WTC11 (cell line): ENCODE data around the gene YPEL4. TPM values are rescaled to one million over a fixed set of nuclear protein-coding genes. Genes with fewer than 3 reads are reported as not detected.

Experiments
- CREM ChIP-seq: sonication (generic); formaldehyde crosslinking; IDR thresholded peaks from 2 replicates; pipeline ENCODE4 v1.8.1; 2022; ENCODE audit warnings: mild to moderate bottlenecking, missing genetic modification reagents, moderate library complexity
- ELF4 ChIP-seq: sonication (generic); formaldehyde crosslinking; IDR thresholded peaks from 2 replicates; pipeline ENCODE4 v1.8.1; 2022; ENCODE audit warnings: low read depth, mild to moderate bottlenecking, moderate library complexity, missing genetic modification reagents
- EMX1 ChIP-seq: fragments of 250-450 bp; sonication (Bioruptor Pico); IDR thresholded peaks from 2 replicates; pipeline ENCODE4 v1.8.0; 2021; ENCODE audit warnings: mild to moderate bottlenecking
- ESRRA ChIP-seq: sonication (generic); formaldehyde crosslinking; IDR thresholded peaks from 2 replicates; pipeline ENCODE4 v1.8.1; 2022; ENCODE audit warnings: mild to moderate bottlenecking, missing genetic modification reagents, borderline replicate concordance
- FOXJ3 ChIP-seq: sonication (generic); formaldehyde crosslinking; IDR thresholded peaks from 2 replicates; pipeline ENCODE4 v1.9.0; 2021; ENCODE audit warnings: missing genetic modification reagents, mild to moderate bottlenecking, borderline replicate concordance
- FOXP1 ChIP-seq: sonication (generic); formaldehyde crosslinking; IDR thresholded peaks from 2 replicates; pipeline ENCODE4 v1.8.0; 2022; ENCODE audit warnings: missing genetic modification reagents, mild to moderate bottlenecking, moderate library complexity, borderline replicate concordance
- GRHL2 ChIP-seq: fragments of 250-450 bp; sonication (Bioruptor Pico); IDR thresholded peaks from 2 replicates; pipeline ENCODE4 v1.8.0; 2022; ENCODE audit warnings: mild to moderate bottlenecking, moderate library complexity; ENCODE audit not compliant: insufficient replicate concordance, severe bottlenecking
- GTF2I ChIP-seq: fragments of 250-450 bp; sonication (Bioruptor Pico); conservative IDR thresholded peaks from 2 replicates; pipeline ENCODE4 v1.4.0; 2021; ENCODE audit warnings: mild to moderate bottlenecking
- HMGA2 ChIP-seq: fragments of 250-450 bp; sonication (Bioruptor Pico); IDR thresholded peaks from 2 replicates; pipeline ENCODE4 v1.4.0; 2021; ENCODE audit warnings: mild to moderate bottlenecking, moderate library complexity
- KAT7 ChIP-seq: sonication (generic); formaldehyde crosslinking; IDR thresholded peaks from 2 replicates; pipeline ENCODE4 v1.8.1; 2023; ENCODE audit warnings: missing genetic modification reagents, mild to moderate bottlenecking, borderline replicate concordance
- MXD4 ChIP-seq: fragments of 250-450 bp; sonication (Bioruptor Pico); IDR thresholded peaks from 2 replicates; pipeline ENCODE4 v1.8.0; 2021; ENCODE audit warnings: mild to moderate bottlenecking, moderate library complexity, borderline replicate concordance
- NFATC4 ChIP-seq: fragments of 250-450 bp; sonication (Bioruptor Pico); IDR thresholded peaks from 2 replicates; pipeline ENCODE4 v1.9.0; 2021; ENCODE audit warnings: mild to moderate bottlenecking
- NFYB ChIP-seq: sonication (generic); formaldehyde crosslinking; conservative IDR thresholded peaks from 2 replicates; pipeline ENCODE4 v1.8.0; 2022; ENCODE audit warnings: low read depth, missing genetic modification reagents
- NR2C2 ChIP-seq: sonication (generic); formaldehyde crosslinking; IDR thresholded peaks from 2 replicates; pipeline ENCODE4 v1.8.0; 2022; ENCODE audit warnings: mild to moderate bottlenecking, missing genetic modification reagents
- OVOL2 ChIP-seq: fragments of 250-450 bp; sonication (Bioruptor Pico); IDR thresholded peaks from 2 replicates; pipeline ENCODE4 v1.9.0; 2021; ENCODE audit warnings: mild to moderate bottlenecking, borderline replicate concordance
- PRRX2 ChIP-seq: fragments of 250-450 bp; sonication (Bioruptor Pico); IDR thresholded peaks from 2 replicates; pipeline ENCODE4 v1.8.0; 2021; ENCODE audit warnings: mild to moderate bottlenecking
- RELA ChIP-seq: sonication (generic); formaldehyde crosslinking; IDR thresholded peaks from 2 replicates; pipeline ENCODE4 v1.8.1; 2022; ENCODE audit warnings: missing genetic modification reagents, mild to moderate bottlenecking, borderline replicate concordance
- RORB ChIP-seq: fragments of 250-450 bp; sonication (Bioruptor Pico); IDR thresholded peaks from 2 replicates; pipeline ENCODE4 v1.9.0; 2021; ENCODE audit warnings: mild to moderate bottlenecking
- SMAD4 ChIP-seq: sonication (generic); formaldehyde crosslinking; IDR thresholded peaks from 2 replicates; pipeline ENCODE4 v1.8.0; 2022; ENCODE audit warnings: mild to moderate bottlenecking, missing genetic modification reagents
- SOX15 ChIP-seq: fragments of 250-450 bp; sonication (Bioruptor Pico); IDR thresholded peaks from 2 replicates; pipeline ENCODE4 v1.9.0; 2021; ENCODE audit warnings: mild to moderate bottlenecking
- SP1 ChIP-seq: sonication (generic); formaldehyde crosslinking; conservative IDR thresholded peaks from 2 replicates; pipeline ENCODE4 v1.8.1; 2022; ENCODE audit warnings: missing genetic modification reagents
- ZNF138 ChIP-seq: sonication (generic); formaldehyde crosslinking; conservative IDR thresholded peaks from 2 replicates; pipeline ENCODE4 v1.8.1; 2022; ENCODE audit warnings: mild to moderate bottlenecking, moderate library complexity, missing genetic modification reagents
- ZNF232 ChIP-seq: sonication (generic); formaldehyde crosslinking; IDR thresholded peaks from 2 replicates; pipeline ENCODE4 v1.8.0; 2022; ENCODE audit warnings: mild to moderate bottlenecking, missing genetic modification reagents
- ZNF263 ChIP-seq: sonication (generic); formaldehyde crosslinking; IDR thresholded peaks from 2 replicates; pipeline ENCODE4 v1.8.1; 2022; ENCODE audit warnings: low read depth, mild to moderate bottlenecking, moderate library complexity, missing genetic modification reagents
- ZNF317 ChIP-seq: sonication (generic); formaldehyde crosslinking; IDR thresholded peaks from 2 replicates; pipeline ENCODE4 v1.8.1; 2023; ENCODE audit warnings: low read depth, mild to moderate bottlenecking, moderate library complexity, missing genetic modification reagents, borderline replicate concordance
- ZNF396 ChIP-seq: fragments of 250-450 bp; sonication (Bioruptor Pico); IDR thresholded peaks from 2 replicates; pipeline ENCODE4 v1.8.0; 2021; ENCODE audit warnings: mild to moderate bottlenecking, moderate library complexity, borderline replicate concordance
- ZNF416 ChIP-seq: fragments of 250-450 bp; sonication (Bioruptor Pico); IDR thresholded peaks from 2 replicates; pipeline ENCODE4 v1.9.0; 2021; ENCODE audit warnings: mild to moderate bottlenecking, inconsistent platforms
- total RNA-seq: library from RNA; stranded (reverse); gene quantifications from 3 replicates; pipeline ENCODE4 v1.2.3, GENCODE V29; 2021
- TF ChIP-seq, protein P1 (sequence below): sonication (generic); formaldehyde crosslinking; IDR thresholded peaks from 2 replicates; pipeline ENCODE4 v1.8.0; 2022; ENCODE audit warnings: mild to moderate bottlenecking, missing genetic modification reagents
- TF ChIP-seq, protein P2 (sequence below): sonication (generic); formaldehyde crosslinking; IDR thresholded peaks from 2 replicates; pipeline ENCODE4 v1.8.1; 2023; ENCODE audit warnings: mild to moderate bottlenecking, moderate library complexity, missing genetic modification reagents
- TF ChIP-seq, protein P3 (sequence below): sonication (generic); formaldehyde crosslinking; IDR thresholded peaks from 2 replicates; pipeline ENCODE4 v1.8.1; 2022; ENCODE audit warnings: missing genetic modification reagents, borderline replicate concordance
- TF ChIP-seq, protein P4 (sequence below): sonication (generic); formaldehyde crosslinking; IDR thresholded peaks from 2 replicates; pipeline ENCODE4 v1.8.0; 2023; ENCODE audit warnings: mild to moderate bottlenecking, missing genetic modification reagents
- TF ChIP-seq, protein P5 (sequence below): fragments of 250-450 bp; sonication (Bioruptor Pico); IDR thresholded peaks from 2 replicates; pipeline ENCODE4 v1.8.0; 2021; ENCODE audit warnings: mild to moderate bottlenecking
- TF ChIP-seq, protein P6 (sequence below): sonication (generic); formaldehyde crosslinking; IDR thresholded peaks from 2 replicates; pipeline ENCODE4 v1.8.1; 2022; ENCODE audit warnings: low read depth, missing genetic modification reagents, borderline replicate concordance

Gene YPEL4
- total RNA-seq, 1 experiment from 2014 or later, result 0.15 TPM

DNA sequence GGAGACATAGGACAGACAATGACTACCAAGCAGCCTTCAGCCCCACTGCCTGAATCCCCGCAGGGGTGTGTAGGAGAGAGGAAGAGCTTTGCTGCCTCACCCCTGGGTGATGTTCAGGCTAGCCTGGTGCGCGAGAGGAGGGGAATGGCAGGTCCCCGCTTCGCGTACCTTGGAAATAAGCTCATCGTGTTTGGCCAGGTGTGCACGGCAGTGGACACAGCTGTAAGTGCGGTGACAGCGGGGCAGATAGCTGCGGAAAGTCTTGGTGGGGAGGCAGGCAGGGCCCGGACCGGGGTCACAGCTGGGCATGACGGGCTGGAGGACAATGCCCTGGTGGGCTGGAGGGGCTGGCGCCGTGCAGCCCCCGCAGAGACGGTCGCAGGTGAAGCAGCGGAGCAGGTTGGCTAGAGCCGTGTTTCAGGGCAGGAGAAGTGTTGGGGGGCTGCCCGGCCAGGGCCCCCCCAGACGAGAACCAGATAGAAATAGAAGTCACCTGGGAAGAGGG, 2.9 kb downstream of the YPEL4 start (continued):
- TF ChIP-seq SMAD4 (CRISPR knock-in tag), result no peak; the same call in 1 of the 2 replicates
- no peak; the same call in 1 of the 2 replicates for TF ChIP-seq ESRRA (CRISPR knock-in tag)
- TF ChIP-seq RORB (CRISPR knock-in tag), result no peak
- TF ChIP-seq NFYB (CRISPR knock-in tag), result peak; percentile 25; the same call in 1 of the 2 replicates
- peak; percentile 95 for TF ChIP-seq ZNF138
- TF ChIP-seq, protein P1, sequence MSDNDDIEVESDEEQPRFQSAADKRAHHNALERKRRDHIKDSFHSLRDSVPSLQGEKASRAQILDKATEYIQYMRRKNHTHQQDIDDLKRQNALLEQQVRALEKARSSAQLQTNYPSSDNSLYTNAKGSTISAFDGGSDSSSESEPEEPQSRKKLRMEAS (CRISPR knock-in tag), result peak; percentile 58
- no peak for TF ChIP-seq GRHL2 (CRISPR knock-in tag)
- TF ChIP-seq, protein P2, sequence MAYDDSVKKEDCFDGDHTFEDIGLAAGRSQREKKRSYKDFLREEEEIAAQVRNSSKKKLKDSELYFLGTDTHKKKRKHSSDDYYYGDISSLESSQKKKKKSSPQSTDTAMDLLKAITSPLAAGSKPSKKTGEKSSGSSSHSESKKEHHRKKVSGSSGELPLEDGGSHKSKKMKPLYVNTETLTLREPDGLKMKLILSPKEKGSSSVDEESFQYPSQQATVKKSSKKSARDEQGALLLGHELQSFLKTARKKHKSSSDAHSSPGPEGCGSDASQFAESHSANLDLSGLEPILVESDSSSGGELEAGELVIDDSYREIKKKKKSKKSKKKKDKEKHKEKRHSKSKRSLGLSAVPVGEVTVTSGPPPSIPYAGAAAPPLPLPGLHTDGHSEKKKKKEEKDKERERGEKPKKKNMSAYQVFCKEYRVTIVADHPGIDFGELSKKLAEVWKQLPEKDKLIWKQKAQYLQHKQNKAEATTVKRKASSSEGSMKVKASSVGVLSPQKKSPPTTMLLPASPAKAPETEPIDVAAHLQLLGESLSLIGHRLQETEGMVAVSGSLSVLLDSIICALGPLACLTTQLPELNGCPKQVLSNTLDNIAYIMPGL (CRISPR knock-in tag), result peak; percentile 66; the same call in 1 of the 2 replicates
- TF ChIP-seq, protein P3, sequence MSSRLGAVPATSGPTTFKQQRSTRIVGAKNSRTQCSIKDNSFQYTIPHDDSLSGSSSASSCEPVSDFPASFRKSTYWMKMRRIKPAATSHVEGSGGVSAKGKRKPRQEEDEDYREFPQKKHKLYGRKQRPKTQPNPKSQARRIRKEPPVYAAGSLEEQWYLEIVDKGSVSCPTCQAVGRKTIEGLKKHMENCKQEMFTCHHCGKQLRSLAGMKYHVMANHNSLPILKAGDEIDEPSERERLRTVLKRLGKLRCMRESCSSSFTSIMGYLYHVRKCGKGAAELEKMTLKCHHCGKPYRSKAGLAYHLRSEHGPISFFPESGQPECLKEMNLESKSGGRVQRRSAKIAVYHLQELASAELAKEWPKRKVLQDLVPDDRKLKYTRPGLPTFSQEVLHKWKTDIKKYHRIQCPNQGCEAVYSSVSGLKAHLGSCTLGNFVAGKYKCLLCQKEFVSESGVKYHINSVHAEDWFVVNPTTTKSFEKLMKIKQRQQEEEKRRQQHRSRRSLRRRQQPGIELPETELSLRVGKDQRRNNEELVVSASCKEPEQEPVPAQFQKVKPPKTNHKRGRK (CRISPR knock-in tag), result 0 out of 2 replicates have a peak, but pooled peaks have one; percentile 51
- TF ChIP-seq NFATC4 (CRISPR knock-in tag), result peak; percentile 92
- no peak for TF ChIP-seq FOXJ3 (CRISPR knock-in tag)
- no peak for TF ChIP-seq MXD4 (CRISPR knock-in tag)
- no peak for TF ChIP-seq OVOL2
- TF ChIP-seq GTF2I (CRISPR knock-in tag), result no peak
- no peak for TF ChIP-seq ELF4
- TF ChIP-seq KAT7, result peak; percentile 7; the same call in 1 of the 2 replicates
- no peak for TF ChIP-seq HMGA2 (CRISPR knock-in tag)
- TF ChIP-seq, protein P4, sequence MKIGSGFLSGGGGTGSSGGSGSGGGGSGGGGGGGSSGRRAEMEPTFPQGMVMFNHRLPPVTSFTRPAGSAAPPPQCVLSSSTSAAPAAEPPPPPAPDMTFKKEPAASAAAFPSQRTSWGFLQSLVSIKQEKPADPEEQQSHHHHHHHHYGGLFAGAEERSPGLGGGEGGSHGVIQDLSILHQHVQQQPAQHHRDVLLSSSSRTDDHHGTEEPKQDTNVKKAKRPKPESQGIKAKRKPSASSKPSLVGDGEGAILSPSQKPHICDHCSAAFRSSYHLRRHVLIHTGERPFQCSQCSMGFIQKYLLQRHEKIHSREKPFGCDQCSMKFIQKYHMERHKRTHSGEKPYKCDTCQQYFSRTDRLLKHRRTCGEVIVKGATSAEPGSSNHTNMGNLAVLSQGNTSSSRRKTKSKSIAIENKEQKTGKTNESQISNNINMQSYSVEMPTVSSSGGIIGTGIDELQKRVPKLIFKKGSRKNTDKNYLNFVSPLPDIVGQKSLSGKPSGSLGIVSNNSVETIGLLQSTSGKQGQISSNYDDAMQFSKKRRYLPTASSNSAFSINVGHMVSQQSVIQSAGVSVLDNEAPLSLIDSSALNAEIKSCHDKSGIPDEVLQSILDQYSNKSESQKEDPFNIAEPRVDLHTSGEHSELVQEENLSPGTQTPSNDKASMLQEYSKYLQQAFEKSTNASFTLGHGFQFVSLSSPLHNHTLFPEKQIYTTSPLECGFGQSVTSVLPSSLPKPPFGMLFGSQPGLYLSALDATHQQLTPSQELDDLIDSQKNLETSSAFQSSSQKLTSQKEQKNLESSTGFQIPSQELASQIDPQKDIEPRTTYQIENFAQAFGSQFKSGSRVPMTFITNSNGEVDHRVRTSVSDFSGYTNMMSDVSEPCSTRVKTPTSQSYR (CRISPR knock-in tag), result peak; percentile 84
- TF ChIP-seq PRRX2 (CRISPR knock-in tag), result peak; percentile 93
- TF ChIP-seq, protein P5, sequence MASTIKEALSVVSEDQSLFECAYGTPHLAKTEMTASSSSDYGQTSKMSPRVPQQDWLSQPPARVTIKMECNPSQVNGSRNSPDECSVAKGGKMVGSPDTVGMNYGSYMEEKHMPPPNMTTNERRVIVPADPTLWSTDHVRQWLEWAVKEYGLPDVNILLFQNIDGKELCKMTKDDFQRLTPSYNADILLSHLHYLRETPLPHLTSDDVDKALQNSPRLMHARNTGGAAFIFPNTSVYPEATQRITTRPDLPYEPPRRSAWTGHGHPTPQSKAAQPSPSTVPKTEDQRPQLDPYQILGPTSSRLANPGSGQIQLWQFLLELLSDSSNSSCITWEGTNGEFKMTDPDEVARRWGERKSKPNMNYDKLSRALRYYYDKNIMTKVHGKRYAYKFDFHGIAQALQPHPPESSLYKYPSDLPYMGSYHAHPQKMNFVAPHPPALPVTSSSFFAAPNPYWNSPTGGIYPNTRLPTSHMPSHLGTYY (CRISPR knock-in tag), result peak; percentile 84
- peak; percentile 98 for TF ChIP-seq FOXP1 (CRISPR knock-in tag)
- TF ChIP-seq SP1 (CRISPR knock-in tag), result peak; percentile 77
- peak; percentile 78; the same call in 1 of the 2 replicates for TF ChIP-seq EMX1 (CRISPR knock-in tag)
- no peak for TF ChIP-seq SOX15 (CRISPR knock-in tag)
- TF ChIP-seq NR2C2, result peak; percentile 62
- TF ChIP-seq ZNF317 (CRISPR knock-in tag), result no peak
- TF ChIP-seq ZNF232, result peak; percentile 90
- no peak for TF ChIP-seq ZNF396 (CRISPR knock-in tag)
- no peak for TF ChIP-seq CREM (CRISPR knock-in tag)
- TF ChIP-seq RELA (CRISPR knock-in tag), result no peak; the same call in 1 of the 2 replicates
- peak; percentile 65; the same call in 1 of the 2 replicates for TF ChIP-seq ZNF263 (CRISPR knock-in tag)
- peak; percentile 97 for TF ChIP-seq ZNF416 (CRISPR knock-in tag)
- TF ChIP-seq, protein P6, sequence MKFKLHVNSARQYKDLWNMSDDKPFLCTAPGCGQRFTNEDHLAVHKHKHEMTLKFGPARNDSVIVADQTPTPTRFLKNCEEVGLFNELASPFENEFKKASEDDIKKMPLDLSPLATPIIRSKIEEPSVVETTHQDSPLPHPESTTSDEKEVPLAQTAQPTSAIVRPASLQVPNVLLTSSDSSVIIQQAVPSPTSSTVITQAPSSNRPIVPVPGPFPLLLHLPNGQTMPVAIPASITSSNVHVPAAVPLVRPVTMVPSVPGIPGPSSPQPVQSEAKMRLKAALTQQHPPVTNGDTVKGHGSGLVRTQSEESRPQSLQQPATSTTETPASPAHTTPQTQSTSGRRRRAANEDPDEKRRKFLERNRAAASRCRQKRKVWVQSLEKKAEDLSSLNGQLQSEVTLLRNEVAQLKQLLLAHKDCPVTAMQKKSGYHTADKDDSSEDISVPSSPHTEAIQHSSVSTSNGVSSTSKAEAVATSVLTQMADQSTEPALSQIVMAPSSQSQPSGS (CRISPR knock-in tag), result no peak
